Measurements from ENCODE around the gene MRPL14.

DNA sequence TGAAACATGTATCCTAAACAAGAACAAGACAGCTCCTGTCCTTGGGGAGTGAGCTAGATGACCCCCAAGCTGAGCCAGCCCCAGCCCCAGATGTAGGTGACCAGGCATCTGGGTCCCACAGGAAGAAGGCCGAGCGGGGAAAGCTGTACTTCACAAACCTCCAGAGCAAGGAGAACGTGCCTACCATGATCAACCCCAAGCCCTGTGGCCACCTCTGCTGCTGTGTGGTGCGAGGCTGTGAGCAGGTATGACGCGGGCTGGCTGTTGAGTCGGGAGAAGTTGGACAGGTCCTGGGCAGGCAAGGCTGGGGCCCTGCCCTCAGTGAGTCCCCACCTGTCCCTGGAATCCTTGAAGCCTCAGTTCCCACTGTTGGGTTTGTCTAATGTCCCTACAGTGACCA lies 20.0 kb upstream of the MRPL14 start:
- TF ChIP-seq, protein P1, sequence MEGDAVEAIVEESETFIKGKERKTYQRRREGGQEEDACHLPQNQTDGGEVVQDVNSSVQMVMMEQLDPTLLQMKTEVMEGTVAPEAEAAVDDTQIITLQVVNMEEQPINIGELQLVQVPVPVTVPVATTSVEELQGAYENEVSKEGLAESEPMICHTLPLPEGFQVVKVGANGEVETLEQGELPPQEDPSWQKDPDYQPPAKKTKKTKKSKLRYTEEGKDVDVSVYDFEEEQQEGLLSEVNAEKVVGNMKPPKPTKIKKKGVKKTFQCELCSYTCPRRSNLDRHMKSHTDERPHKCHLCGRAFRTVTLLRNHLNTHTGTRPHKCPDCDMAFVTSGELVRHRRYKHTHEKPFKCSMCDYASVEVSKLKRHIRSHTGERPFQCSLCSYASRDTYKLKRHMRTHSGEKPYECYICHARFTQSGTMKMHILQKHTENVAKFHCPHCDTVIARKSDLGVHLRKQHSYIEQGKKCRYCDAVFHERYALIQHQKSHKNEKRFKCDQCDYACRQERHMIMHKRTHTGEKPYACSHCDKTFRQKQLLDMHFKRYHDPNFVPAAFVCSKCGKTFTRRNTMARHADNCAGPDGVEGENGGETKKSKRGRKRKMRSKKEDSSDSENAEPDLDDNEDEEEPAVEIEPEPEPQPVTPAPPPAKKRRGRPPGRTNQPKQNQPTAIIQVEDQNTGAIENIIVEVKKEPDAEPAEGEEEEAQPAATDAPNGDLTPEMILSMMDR (optimal IDR thresholded peaks at IDR 0.05 in 1 of 3, IDR thresholded peaks at IDR 0.05 in 1 of 3, conservative IDR thresholded peaks at IDR 0.05 in 1 of 3; ENCODE audit: extremely low read depth in 1 of 3, insufficient read depth in 2 of 3, low read length in 3 of 3): no peak
- TF ChIP-seq EZH2 (IDR thresholded peaks at IDR 0.05; ENCODE audit: low read length): no peak
